ENCODE data around the gene AMHR2.
"Not testable (repeated sequence)": the region's sequence is repeated elsewhere in the genome, so short reads cannot be mapped to it uniquely, and the experiment has no call there.

The AMHR2 gene

DNA sequence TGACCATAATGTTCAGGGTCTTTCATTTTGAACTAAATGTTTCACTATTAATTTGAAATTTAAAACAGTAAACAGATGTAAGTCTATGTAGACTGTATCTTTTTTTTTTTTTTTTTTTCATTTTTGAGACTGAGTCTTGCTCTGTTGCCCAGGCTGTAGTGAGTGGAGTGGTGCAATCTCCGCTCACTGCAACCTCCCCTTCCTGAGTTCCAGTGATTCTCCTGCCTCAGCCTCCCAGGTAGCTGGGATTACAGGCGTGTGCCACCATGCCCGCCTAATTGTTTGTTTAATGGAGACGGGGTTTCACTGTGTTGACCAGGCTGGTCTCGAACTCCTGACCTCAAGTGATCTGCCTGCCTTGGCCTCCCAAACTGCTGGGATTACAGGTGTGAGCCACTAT, 37.3 kb upstream of the AMHR2 start:
- not testable (repeated sequence) for H3K4me1 ChIP-seq (ENCODE audit: control insufficient read depth, low read depth, low read length); H3K9ac ChIP-seq (ENCODE audit: low read length); H3K27ac ChIP-seq (ENCODE audit: low read length); H3K27me3 ChIP-seq (ENCODE audit: control insufficient read depth, insufficient read depth, low read length); H3K9me3 ChIP-seq (ENCODE audit: control insufficient read depth, low read depth, low read length); H3K4me3 ChIP-seq (ENCODE audit: low read length)
- H3K36me3 ChIP-seq (ENCODE audit: control insufficient read depth, low read depth, low read length): peaks cover 45% of the 10 kb centered on the region

DNA sequence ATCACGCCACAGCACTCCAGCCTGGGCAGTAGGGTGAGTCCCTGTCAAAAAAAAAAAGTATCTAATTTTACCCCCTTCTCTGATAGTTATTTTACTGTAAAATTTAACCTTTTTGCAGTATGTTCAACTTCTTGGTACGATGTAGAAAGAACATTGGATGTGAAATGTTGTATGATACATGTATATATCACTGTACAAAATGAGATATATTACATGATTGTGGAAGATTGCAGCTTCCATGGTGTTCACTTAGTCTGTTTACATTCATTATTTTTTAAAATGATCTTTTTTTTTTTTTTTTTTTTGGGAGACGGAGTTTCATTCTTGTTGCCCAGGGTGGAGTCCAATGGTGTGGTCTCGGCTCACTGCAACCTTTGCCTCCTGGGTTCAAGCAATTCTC, 34.7 kb upstream of the AMHR2 start:
- H3K9me3 ChIP-seq (ENCODE audit: control insufficient read depth, low read depth, low read length): no peaks in the 10 kb centered on the region
- peaks cover 27% of the 10 kb centered on the region for H3K36me3 ChIP-seq (ENCODE audit: control insufficient read depth, low read depth, low read length)
- no peaks in the 10 kb centered on the region for H3K27me3 ChIP-seq (ENCODE audit: control insufficient read depth, insufficient read depth, low read length)
- H3K27ac ChIP-seq (ENCODE audit: low read length): no peak overlapping the region
- no peak overlapping the region for H3K4me3 ChIP-seq (ENCODE audit: low read length)
- H3K9ac ChIP-seq (ENCODE audit: low read length): no peak overlapping the region
- H3K4me1 ChIP-seq (ENCODE audit: control insufficient read depth, low read depth, low read length): no peaks in the 10 kb centered on the region

DNA sequence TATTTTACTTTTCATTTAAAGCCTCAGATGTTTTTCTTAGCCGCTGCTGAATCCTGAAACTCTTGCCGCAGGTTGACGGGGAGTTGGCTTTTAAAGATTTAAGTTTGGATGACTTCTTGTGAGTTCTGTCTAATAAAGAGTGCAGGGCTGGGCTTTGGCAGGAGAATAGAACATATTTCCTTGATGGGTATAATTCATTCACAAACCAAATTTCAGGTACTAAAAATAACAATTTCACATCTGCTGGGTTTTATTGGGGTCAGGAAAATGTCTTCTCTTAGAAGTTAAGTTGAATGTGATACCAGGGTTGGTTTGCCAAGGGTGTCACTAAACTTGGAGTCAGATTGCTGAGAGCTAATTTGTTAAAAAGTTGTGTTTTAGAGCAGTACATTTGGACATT, 34.0 kb upstream of the AMHR2 start:
- H3K27ac ChIP-seq (ENCODE audit: low read length): no peak overlapping the region
- no peaks in the 10 kb centered on the region for H3K27me3 ChIP-seq (ENCODE audit: control insufficient read depth, insufficient read depth, low read length)
- no peak overlapping the region for H3K4me3 ChIP-seq (ENCODE audit: low read length)
- H3K9me3 ChIP-seq (ENCODE audit: control insufficient read depth, low read depth, low read length): no peaks in the 10 kb centered on the region
- H3K9ac ChIP-seq (ENCODE audit: low read length): no peak overlapping the region
- no peaks in the 10 kb centered on the region for H3K4me1 ChIP-seq (ENCODE audit: control insufficient read depth, low read depth, low read length)
- peaks cover 23% of the 10 kb centered on the region for H3K36me3 ChIP-seq (ENCODE audit: control insufficient read depth, low read depth, low read length)

DNA sequence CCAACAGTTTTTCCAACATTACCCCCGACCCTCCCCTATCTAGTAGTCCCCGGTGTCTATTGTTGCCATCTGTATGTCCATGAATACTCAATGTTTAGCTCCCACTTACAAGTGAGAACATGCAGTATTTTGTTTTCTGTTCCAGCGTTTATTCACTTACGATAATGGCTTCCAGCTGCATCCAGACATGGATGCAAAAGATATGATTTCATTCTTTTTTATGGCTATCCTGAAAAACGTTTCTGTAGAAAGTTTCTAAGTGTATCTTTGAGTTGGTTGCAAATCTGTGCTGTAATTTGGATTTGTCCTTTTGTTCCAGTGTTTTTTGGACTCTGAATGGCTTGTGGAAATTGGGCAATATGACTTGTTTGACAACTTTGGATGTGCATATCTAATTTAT, 31.9 kb upstream of the AMHR2 start:
- Histone ChIP-seq H3K4me1 (ENCODE audit: control insufficient read depth, low read depth, low read length) (no peaks in the 10 kb centered on the region), H3K9me3 (ENCODE audit: control insufficient read depth, low read depth, low read length) (no peaks in the 10 kb centered on the region), H3K27ac (ENCODE audit: low read length) (no peak overlapping the region), H3K4me3 (ENCODE audit: low read length) (no peak overlapping the region), H3K9ac (ENCODE audit: low read length) (no peak overlapping the region), H3K36me3 (ENCODE audit: control insufficient read depth, low read depth, low read length) (peaks cover 12% of the 10 kb centered on the region), H3K27me3 (ENCODE audit: control insufficient read depth, insufficient read depth, low read length) (no peaks in the 10 kb centered on the region)

DNA sequence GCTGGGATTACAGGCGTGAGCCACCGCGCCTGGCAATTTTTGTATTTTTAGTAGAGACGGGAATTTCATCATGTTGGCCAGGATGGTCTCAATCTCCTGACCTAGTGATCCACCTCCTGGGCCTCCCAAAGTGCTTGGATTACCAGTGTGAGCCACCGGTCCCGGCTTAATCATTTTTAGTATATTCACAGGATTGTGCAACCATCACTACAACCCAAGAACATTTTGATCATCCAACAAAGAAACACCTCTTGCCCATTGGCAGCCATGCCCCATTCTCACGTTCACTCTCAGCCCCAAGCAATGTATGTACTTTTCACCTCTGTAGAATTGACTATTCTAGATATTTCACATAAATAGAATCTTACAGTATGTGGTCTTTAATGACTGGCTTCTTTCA, 23.8 kb upstream of the AMHR2 start:
- H3K9ac ChIP-seq (ENCODE audit: low read length): no peak overlapping the region
- no peaks in the 10 kb centered on the region for H3K4me1 ChIP-seq (ENCODE audit: control insufficient read depth, low read depth, low read length)
- no peak overlapping the region for H3K4me3 ChIP-seq (ENCODE audit: low read length)
- H3K27me3 ChIP-seq (ENCODE audit: control insufficient read depth, insufficient read depth, low read length): no peaks in the 10 kb centered on the region
- H3K9me3 ChIP-seq (ENCODE audit: control insufficient read depth, low read depth, low read length): no peaks in the 10 kb centered on the region
- no peak overlapping the region for H3K27ac ChIP-seq (ENCODE audit: low read length)
- H3K36me3 ChIP-seq (ENCODE audit: control insufficient read depth, low read depth, low read length): no peaks in the 10 kb centered on the region

DNA sequence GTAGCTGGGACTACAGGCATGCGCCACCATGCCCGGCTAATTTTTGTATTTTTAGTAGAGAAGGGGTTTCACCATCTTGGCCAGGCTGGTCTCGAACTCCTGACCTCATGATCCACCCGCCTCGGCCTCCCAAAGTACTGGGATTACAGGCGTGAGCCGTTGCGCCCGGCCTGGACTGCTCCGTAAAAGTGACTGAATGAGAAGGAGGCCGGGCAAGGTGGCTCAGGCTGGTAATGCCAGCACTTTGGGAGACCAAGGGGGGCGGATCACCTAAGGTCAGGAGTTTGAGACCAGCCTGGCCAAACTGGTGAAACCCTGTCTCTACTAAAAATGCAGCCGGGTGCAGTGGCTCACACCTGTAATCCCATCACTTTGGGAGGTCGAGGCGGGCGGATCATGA, 21.3 kb upstream of the AMHR2 start:
- H3K36me3 ChIP-seq (ENCODE audit: control insufficient read depth, low read depth, low read length); H3K4me3 ChIP-seq (ENCODE audit: low read length); H3K9me3 ChIP-seq (ENCODE audit: control insufficient read depth, low read depth, low read length); H3K9ac ChIP-seq (ENCODE audit: low read length); H3K4me1 ChIP-seq (ENCODE audit: control insufficient read depth, low read depth, low read length); H3K27me3 ChIP-seq (ENCODE audit: control insufficient read depth, insufficient read depth, low read length); H3K27ac ChIP-seq (ENCODE audit: low read length): not testable (repeated sequence)

DNA sequence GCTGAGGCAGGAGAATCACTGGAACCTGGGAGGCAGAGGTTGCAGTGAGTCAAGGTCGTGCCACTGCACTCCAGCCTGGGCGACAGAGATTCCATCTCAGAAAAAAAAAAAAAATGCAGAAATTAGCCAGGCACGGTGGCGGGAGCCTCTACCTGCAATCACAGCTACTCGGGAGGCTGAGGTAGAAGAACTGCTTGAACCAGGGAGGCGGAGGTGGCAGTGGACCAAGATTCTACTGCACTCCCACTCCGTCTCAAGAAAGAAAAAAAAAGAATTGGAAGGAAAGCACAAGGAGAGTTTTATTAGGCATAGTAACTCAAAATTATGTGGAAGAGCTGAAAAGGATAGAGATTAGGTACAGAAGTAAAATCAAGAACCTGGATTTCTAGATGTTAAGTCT, 20.8 kb upstream of the AMHR2 start:
- Histone ChIP-seq H3K4me1 (ENCODE audit: control insufficient read depth, low read depth, low read length) (no peaks in the 10 kb centered on the region), H3K9ac (ENCODE audit: low read length) (no peak overlapping the region), H3K27me3 (ENCODE audit: control insufficient read depth, insufficient read depth, low read length) (no peaks in the 10 kb centered on the region), H3K4me3 (ENCODE audit: low read length) (no peak overlapping the region), H3K27ac (ENCODE audit: low read length) (no peak overlapping the region), H3K36me3 (ENCODE audit: control insufficient read depth, low read depth, low read length) (peaks cover 5% of the 10 kb centered on the region), H3K9me3 (ENCODE audit: control insufficient read depth, low read depth, low read length) (no peaks in the 10 kb centered on the region)

DNA sequence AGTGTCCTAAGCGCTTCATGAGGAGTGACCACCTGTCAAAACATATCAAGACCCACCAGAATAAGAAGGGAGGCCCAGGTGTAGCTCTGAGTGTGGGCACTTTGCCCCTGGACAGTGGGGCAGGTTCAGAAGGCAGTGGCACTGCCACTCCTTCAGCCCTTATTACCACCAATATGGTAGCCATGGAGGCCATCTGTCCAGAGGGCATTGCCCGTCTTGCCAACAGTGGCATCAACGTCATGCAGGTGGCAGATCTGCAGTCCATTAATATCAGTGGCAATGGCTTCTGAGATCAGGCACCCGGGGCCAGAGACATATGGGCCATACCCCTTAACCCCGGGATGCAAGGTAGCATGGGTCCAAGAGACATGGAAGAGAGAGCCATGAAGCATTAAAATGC, 12.7 kb upstream of the AMHR2 start:
- H3K4me3 ChIP-seq (ENCODE audit: low read length): no peak overlapping the region
- no peaks in the 10 kb centered on the region for H3K9me3 ChIP-seq (ENCODE audit: control insufficient read depth, low read depth, low read length)
- H3K9ac ChIP-seq (ENCODE audit: low read length): no peak overlapping the region
- no peak overlapping the region for H3K27ac ChIP-seq (ENCODE audit: low read length)
- no peaks in the 10 kb centered on the region for H3K27me3 ChIP-seq (ENCODE audit: control insufficient read depth, insufficient read depth, low read length)
- H3K4me1 ChIP-seq (ENCODE audit: control insufficient read depth, low read depth, low read length): no peaks in the 10 kb centered on the region
- H3K36me3 ChIP-seq (ENCODE audit: control insufficient read depth, low read depth, low read length): peaks cover 40% of the 10 kb centered on the region

DNA sequence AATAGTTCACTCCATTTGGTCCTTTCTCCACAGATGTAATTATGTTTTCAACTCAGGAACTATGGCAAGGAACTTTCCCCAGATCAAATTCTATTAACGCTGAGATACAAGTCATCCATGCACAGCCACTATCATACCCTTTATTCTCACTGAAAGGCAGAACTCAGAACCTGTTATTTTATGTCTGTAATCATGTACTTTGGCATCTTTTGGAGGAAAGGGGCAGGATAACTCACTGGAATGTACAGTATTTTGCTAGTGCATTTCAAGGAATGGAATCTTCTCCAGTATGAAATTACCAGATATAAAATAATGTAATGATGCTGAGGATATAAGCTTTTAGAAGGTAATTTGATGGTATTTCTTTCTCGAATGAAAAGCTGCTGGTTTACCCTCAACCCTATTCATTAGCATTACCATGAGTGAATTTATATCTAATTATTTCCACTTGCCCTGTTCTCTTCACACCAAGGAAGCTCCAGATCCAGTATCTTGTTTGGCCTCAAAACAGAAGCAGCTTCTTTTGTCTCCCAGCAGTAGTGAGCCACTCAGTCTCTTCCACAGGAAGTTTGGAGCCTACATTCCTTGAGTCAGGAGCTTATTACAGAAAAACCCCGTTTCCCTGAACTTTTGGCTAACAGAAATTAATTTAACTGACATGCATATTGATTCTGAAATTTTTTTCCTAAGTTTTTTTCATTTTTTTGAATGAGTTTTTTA, 10.0 kb upstream of the AMHR2 start:
- H3K9ac ChIP-seq (ENCODE audit: low read length): no peak overlapping the region
- H3K36me3 ChIP-seq (ENCODE audit: control insufficient read depth, low read depth, low read length): peaks cover 35% of the 10 kb centered on the region
- H3K4me1 ChIP-seq (ENCODE audit: control insufficient read depth, low read depth, low read length): no peaks in the 10 kb centered on the region
- H3K27ac ChIP-seq (ENCODE audit: low read length): no peak overlapping the region
- H3K4me3 ChIP-seq (ENCODE audit: low read length): no peak overlapping the region
- H3K27me3 ChIP-seq (ENCODE audit: control insufficient read depth, insufficient read depth, low read length): no peaks in the 10 kb centered on the region
- no peaks in the 10 kb centered on the region for H3K9me3 ChIP-seq (ENCODE audit: control insufficient read depth, low read depth, low read length)

DNA sequence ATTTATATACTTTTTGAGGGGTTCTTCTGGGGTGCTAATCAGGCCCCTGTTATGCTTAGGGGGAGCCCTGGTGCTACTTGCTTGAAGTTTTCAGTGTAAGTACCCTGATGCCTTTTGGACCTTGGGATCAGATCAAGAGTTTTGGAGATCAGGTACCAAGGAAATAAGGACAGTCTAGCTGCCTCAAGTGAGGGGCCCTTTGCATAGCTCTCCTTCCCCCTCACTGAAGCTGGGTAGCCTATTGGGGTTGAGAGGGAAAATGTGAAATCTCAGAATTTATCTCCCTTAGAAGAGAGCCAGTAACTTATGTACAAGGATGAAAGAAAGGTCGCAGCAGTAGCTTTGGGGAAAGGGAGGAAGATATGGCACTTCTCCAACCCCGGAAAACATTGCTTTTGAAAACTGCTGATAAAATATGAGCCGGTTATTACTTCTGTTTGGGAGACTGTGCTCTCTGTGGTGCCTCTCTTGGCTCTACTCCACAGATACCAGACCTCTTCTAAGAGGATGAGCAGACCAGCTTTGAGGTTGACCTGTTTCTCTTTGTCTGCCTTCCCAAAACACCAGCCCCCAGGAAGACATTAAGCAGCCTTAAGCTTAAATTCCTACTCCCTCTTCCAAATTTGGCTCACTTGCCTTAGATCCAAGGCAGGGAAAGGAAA, 8.8 kb upstream of the AMHR2 start:
- Histone ChIP-seq H3K36me3 (ENCODE audit: control insufficient read depth, low read depth, low read length) (peaks cover 25% of the 10 kb centered on the region), H3K9me3 (ENCODE audit: control insufficient read depth, low read depth, low read length) (no peaks in the 10 kb centered on the region), H3K27ac (ENCODE audit: low read length) (no peak overlapping the region), H3K27me3 (ENCODE audit: control insufficient read depth, insufficient read depth, low read length) (no peaks in the 10 kb centered on the region), H3K9ac (ENCODE audit: low read length) (no peak overlapping the region), H3K4me1 (ENCODE audit: control insufficient read depth, low read depth, low read length) (no peaks in the 10 kb centered on the region), H3K4me3 (ENCODE audit: low read length) (no peak overlapping the region)

DNA sequence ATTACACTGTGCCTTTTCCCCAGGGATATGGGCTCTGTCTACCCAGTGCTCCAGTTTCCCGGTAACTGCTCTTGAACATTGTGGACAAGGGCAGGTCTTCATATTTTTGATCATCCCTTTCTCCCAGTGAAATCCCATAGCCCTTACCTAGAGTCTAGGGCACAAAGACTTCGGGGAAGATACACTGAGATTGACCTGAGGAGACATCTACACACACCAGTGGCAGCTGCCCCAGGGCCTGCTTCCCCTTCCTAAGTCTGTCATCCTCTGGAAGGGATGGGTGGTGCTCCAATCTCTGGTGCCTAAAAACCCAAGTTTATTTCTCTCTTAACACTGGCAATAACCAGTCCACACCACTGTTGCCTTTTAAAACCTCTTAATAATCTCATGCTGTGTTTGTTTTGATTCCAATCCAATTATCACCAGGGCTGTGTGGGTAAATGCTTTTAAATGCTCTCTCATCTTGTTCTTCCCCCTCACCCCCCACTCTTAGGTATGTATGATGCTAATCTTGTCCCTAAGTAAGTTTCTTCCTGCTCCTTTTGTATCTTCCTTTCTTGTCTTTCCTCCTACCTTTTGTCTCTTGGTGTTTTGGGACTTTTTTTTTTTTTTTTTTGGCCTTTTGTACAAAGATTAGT, 7.8 kb upstream of the AMHR2 start:
- H3K36me3 ChIP-seq (ENCODE audit: control insufficient read depth, low read depth, low read length): peaks cover 22% of the 10 kb centered on the region
- H3K4me1 ChIP-seq (ENCODE audit: control insufficient read depth, low read depth, low read length); H3K27ac ChIP-seq (ENCODE audit: low read length); H3K9ac ChIP-seq (ENCODE audit: low read length); H3K4me3 ChIP-seq (ENCODE audit: low read length); H3K9me3 ChIP-seq (ENCODE audit: control insufficient read depth, low read depth, low read length); H3K27me3 ChIP-seq (ENCODE audit: control insufficient read depth, insufficient read depth, low read length): not testable (repeated sequence)

DNA sequence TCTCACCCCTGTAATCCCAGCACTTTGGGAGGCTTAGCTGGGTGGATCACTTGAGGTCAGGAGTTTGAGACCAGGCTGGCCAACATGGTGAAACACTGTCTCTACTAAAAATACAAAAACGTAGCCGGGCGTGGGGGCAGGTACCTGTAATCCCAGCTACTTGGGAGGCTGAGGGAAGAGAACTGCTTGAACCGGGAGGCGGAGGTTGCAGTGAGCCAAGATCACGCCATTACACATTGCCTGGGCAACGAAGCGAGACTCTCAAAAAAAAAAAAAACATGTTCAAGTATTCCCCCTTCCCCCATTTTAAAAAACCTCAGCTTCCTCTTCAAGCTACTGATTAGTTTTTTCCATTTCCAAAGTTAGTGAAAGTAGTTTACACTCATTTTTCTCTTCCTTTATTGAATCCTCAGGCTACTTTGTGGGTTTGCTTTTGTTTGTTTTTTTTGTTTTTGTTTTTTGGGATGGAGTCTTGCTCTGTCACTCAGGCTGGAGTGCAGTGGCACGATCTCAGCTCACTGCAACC, 6.3 kb upstream of the AMHR2 start:
- H3K9me3 ChIP-seq (ENCODE audit: control insufficient read depth, low read depth, low read length); H3K27ac ChIP-seq (ENCODE audit: low read length); H3K4me3 ChIP-seq (ENCODE audit: low read length); H3K9ac ChIP-seq (ENCODE audit: low read length); H3K27me3 ChIP-seq (ENCODE audit: control insufficient read depth, insufficient read depth, low read length); H3K4me1 ChIP-seq (ENCODE audit: control insufficient read depth, low read depth, low read length); H3K36me3 ChIP-seq (ENCODE audit: control insufficient read depth, low read depth, low read length): not testable (repeated sequence)
